HG02610 (cell line): ENCODE data around the gene PRPF39.
"Not testable (repeated sequence)": the region's sequence is repeated elsewhere in the genome, so short reads cannot be mapped to it uniquely, and the experiment has no call there.

Source experiments
- ATAC-seq: cut with Tn5 transposase; IDR thresholded peaks from one replicate; pipeline ENCODE4 v1.9.1; 2021; ENCODE audit warnings: mild to moderate bottlenecking, moderate library complexity; ENCODE audit not compliant: unreplicated experiment

Gene PRPF39

GRCh38 chr14:45080416-45080968, 3.4 kb upstream of the PRPF39 start:
- ATAC-seq, result not testable (repeated sequence)

- ATAC-seq, result not testable (repeated sequence)
Observed at GRCh38 chr14:45081096-45081495, 2.8 kb upstream of the PRPF39 start.

GRCh38 chr14:45082420-45082819, 1.5 kb upstream of the PRPF39 start:
- ATAC-seq, result no peak

- ATAC-seq, result no peak
Observed at GRCh38 chr14:45083617-45083975, 320 bp upstream of the PRPF39 start.

- no peak for ATAC-seq
Observed at GRCh38 chr14:45084946-45085346, 1.0 kb downstream of the PRPF39 start.

GRCh38 chr14:45089813-45090212, 5.9 kb downstream of the PRPF39 start:
- peak; percentile 97 for ATAC-seq

- no peak for ATAC-seq
Observed at GRCh38 chr14:45091710-45092109, 7.8 kb downstream of the PRPF39 start.

GRCh38 chr14:45094275-45094674, 10.4 kb downstream of the PRPF39 start:
- no peak for ATAC-seq

GRCh38 chr14:45095143-45095542, 11.2 kb downstream of the PRPF39 start:
- ATAC-seq, result no peak

GRCh38 chr14:45096218-45096617, 12.3 kb downstream of the PRPF39 start:
- no peak for ATAC-seq

- no peak for ATAC-seq
Observed at GRCh38 chr14:45103806-45104205, 19.9 kb downstream of the PRPF39 start.

- no peak for ATAC-seq
Observed at GRCh38 chr14:45104561-45104960, 20.6 kb downstream of the PRPF39 start.

- ATAC-seq, result no peak
Observed at GRCh38 chr14:45112896-45113781, 29.2 kb downstream of the PRPF39 start.

- ATAC-seq, result no peak
Observed at GRCh38 chr14:45114327-45114726, 30.4 kb downstream of the PRPF39 start.

- no peak for ATAC-seq
Observed at GRCh38 chr14:45118594-45118993, 34.7 kb downstream of the PRPF39 start.

- ATAC-seq, result no peak
Observed at GRCh38 chr14:45120096-45120495, 36.2 kb downstream of the PRPF39 start.

- no peak for ATAC-seq
Observed at GRCh38 chr14:45123271-45123670, 39.4 kb downstream of the PRPF39 start.

- no peak for ATAC-seq
Observed at GRCh38 chr14:45125754-45126153, 41.8 kb downstream of the PRPF39 start.

- ATAC-seq, result no peak
Observed at GRCh38 chr14:45128963-45129629, 45.2 kb downstream of the PRPF39 start.

- ATAC-seq, result no peak
Observed at GRCh38 chr14:45133683-45134050, 49.8 kb downstream of the PRPF39 start.

- peak; percentile 94 for ATAC-seq
Observed at GRCh38 chr14:45134051-45134958, 50.4 kb downstream of the PRPF39 start, which contains the start of gene FKBP3. Gene FKBP3 (minus strand): TSS chr14:45134481. CDS start chr14:45134456, 25 bp downstream.
